Measurements from ENCODE around the gene FUOM. TPM values are rescaled to one million over a fixed set of nuclear protein-coding genes. Genes with fewer than 3 reads are reported as not detected.

The FUOM gene
- total and polyA plus RNA-seq, 12 donors: 4.8 to 47.9 (median 15.8) TPM

DNA sequence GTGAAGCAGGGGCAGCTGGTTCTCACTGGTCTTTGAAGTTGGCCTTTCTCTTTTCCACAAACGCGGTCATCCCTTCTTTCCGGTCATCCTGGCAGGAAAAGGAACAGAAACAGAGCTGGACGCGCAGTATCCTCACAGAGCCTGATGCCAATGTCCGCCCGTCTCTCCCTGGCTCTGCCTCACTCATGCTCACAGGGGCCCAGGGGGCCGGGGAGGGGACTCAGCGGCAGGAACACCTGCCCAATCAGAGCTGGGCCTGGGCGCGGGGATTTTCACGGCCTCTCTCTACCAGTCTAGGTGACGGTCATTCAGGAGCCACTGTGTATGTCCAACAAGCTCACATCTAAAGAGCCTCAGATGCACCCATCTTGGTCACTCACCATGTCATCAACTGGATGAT lies 5.0 kb upstream of the FUOM start:
- WGBS, 4 donors: 92 to 98% (median 94%) methylated on average over 6 to 13 of the region's 13 CpGs
- Histone ChIP-seq H3K36me3 (replicated peaks in 1 of 2) (peaks cover 0 to 46% of the 10 kb centered on the region in 2 donors), H3K27me3 (no peaks in the 10 kb centered on the region), H3K4me1 (replicated peaks in 1 of 2) (no peaks in the 10 kb centered on the region), H3K4me3 (no peak overlapping the region), H3K9me3 (replicated peaks in 1 of 3) (no peaks in the 10 kb centered on the region), H3K27ac (no peak overlapping the region)
- TF ChIP-seq, protein P1, sequence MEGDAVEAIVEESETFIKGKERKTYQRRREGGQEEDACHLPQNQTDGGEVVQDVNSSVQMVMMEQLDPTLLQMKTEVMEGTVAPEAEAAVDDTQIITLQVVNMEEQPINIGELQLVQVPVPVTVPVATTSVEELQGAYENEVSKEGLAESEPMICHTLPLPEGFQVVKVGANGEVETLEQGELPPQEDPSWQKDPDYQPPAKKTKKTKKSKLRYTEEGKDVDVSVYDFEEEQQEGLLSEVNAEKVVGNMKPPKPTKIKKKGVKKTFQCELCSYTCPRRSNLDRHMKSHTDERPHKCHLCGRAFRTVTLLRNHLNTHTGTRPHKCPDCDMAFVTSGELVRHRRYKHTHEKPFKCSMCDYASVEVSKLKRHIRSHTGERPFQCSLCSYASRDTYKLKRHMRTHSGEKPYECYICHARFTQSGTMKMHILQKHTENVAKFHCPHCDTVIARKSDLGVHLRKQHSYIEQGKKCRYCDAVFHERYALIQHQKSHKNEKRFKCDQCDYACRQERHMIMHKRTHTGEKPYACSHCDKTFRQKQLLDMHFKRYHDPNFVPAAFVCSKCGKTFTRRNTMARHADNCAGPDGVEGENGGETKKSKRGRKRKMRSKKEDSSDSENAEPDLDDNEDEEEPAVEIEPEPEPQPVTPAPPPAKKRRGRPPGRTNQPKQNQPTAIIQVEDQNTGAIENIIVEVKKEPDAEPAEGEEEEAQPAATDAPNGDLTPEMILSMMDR (IDR thresholded peaks at IDR 0.05): no peak
- no peak for TF ChIP-seq POLR2A (IDR thresholded peaks at IDR 0.05)
- intact Hi-C loops (cut with DNase I): no loop called here
- DNase-seq: no peak

DNA sequence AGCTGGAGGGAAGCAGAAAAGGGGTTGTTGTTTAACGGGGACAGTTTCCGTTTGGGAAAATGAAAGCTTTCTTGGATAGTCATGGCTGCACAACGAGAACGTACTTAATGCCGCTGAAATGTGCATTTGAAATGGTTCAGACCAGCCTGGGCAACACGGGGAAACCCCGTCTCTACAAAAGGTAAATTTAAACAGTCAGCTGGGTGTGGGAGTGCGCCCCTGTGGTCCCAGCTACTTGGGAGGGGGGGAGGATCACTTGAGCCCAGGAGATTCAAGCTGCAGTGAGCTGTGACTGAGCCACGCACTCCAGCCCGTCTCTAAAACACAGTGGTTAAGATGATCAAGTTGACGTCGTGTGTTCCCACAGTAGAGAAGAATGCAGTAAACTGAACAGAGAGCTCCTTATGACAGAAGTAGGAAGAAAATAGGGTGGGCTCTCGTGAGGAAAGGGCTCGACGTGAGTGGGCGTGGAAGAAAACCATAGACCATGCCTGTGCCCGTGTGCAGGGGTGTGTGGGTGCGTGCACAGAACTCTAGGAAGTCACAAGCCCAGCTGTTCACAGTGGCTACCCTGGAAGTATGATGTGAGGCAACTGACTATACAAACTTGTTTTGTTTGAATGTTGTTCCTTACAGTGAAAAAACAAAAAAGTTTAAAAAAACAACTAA lies 4.1 kb upstream of the FUOM start:
- H3K4me3 ChIP-seq: no peak overlapping the region
- H3K4me1 ChIP-seq (replicated peaks in 1 of 2): peaks cover 6 to 8% of the 10 kb centered on the region in 2 donors
- DNase-seq: no peak
- no peaks in the 10 kb centered on the region for H3K27me3 ChIP-seq
- 81 to 84% (median 82%) methylated on average over 18 of the region's 18 CpGs for WGBS, 4 donors
- H3K27ac ChIP-seq: no peak overlapping the region
- peaks cover 0 to 45% of the 10 kb centered on the region in 2 donors for H3K36me3 ChIP-seq (replicated peaks in 1 of 2)
- intact Hi-C loops (cut with DNase I): no loop called here
- TF ChIP-seq, protein P1 (IDR thresholded peaks at IDR 0.05): no peak
- TF ChIP-seq POLR2A (IDR thresholded peaks at IDR 0.05): no peak
- H3K9me3 ChIP-seq (replicated peaks in 1 of 3): no peaks in the 10 kb centered on the region

DNA sequence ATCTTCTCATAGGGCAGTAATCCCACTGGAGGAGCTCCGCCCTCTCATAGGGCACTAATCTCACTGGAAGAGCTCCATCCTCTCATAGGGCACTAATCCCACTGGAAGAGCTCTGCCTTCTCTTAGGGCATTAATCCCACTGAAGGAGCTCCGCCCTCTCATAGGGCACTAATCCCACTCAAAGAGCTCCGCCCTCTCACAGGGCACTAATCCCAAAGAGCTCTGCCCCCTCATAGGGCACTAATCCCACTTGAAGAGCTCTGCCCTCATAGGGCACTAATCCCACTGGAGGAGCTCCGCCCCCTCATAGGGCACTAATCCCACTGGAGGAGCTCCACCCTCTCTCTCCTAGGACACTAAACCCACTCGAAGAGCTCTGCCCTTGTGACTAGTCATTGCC lies 3.4 kb upstream of the FUOM start:
- Histone ChIP-seq H3K27ac (no peak overlapping the region), H3K4me1 (replicated peaks in 1 of 2) (peaks cover 6 to 12% of the 10 kb centered on the region in 2 donors), H3K9me3 (replicated peaks in 1 of 3) (no peaks in the 10 kb centered on the region), H3K4me3 (no peak overlapping the region), H3K36me3 (replicated peaks in 1 of 2) (peaks cover 0 to 38% of the 10 kb centered on the region in 2 donors), H3K27me3 (no peaks in the 10 kb centered on the region)
- 90 to 97% (median 96%) methylated on average over 4 to 5 of the region's 5 CpGs for WGBS, 4 donors
- no peak for DNase-seq
- TF ChIP-seq, protein P1 (IDR thresholded peaks at IDR 0.05): no peak
- no peak for TF ChIP-seq POLR2A (IDR thresholded peaks at IDR 0.05)
- intact Hi-C loops (cut with DNase I): no loop called here

DNA sequence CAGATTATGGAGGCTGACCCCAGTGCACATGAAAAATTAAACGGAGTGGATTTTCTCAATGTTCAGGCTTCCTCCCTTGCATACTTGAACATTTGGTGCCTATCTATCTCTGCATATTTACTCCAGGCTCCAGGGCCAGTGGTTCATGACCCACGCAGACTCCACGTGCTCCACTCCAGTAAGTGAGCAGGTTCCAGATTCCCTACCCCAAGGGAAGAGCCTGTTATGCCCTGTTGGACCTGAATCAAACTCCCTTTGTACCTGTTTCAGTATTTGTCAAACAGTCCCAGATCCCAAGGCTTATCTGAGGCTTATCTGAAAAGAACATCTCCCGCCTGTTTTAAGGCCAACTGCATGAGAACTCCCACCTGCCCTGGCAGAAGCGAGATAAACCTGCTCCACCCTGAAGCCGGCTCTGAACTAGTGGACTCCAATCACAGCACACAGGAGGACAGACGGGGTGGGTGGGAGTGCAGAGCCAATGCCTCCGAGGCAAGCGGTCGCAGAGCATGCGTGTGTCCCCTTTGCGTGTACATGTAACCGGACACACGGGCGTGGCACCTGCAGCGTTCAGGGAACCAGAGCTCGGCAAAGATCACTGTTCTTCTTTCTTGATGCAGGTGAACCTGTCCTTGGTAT lies 2.3 kb upstream of the FUOM start:
- 74 to 82% (median 79%) methylated on average over 16 to 17 of the region's 17 CpGs for WGBS, 4 donors
- DNase-seq: no peak
- TF ChIP-seq, protein P1 (IDR thresholded peaks at IDR 0.05): no peak
- TF ChIP-seq POLR2A (IDR thresholded peaks at IDR 0.05): no peak
- Histone ChIP-seq H3K27ac (no peak overlapping the region), H3K9me3 (replicated peaks in 1 of 3) (no peaks in the 10 kb centered on the region), H3K4me3 (no peak overlapping the region), H3K4me1 (replicated peaks in 1 of 2) (peaks cover 6 to 12% of the 10 kb centered on the region in 2 donors), H3K36me3 (replicated peaks in 1 of 2) (peaks cover 0 to 26% of the 10 kb centered on the region in 2 donors), H3K27me3 (no peaks in the 10 kb centered on the region)
- intact Hi-C loops (cut with DNase I): no loop called here
